ENCODE measurements around the gene RBM42. TPM values are rescaled to one million over a fixed set of nuclear protein-coding genes. Genes with fewer than 3 reads are reported as not detected.

The RBM42 gene
- total RNA-seq, 4 donors from 2014 or later: 35.0 to 41.7 (median 39.6) TPM

GRCh38 chr19:35643255-35644205 lies 14.7 kb downstream of the RBM42 start:
- no peak for TF ChIP-seq CTCF (IDR thresholded peaks at IDR 0.05)
- DNase-seq (ENCODE audit: low spot score): peak; percentile 55
- peak; percentile 48 for ATAC-seq (ENCODE audit: low FRiP score)

GRCh38 chr19:35644206-35644986 lies 15.6 kb downstream of the RBM42 start:
- TF ChIP-seq CTCF (IDR thresholded peaks at IDR 0.05): no peak
- ATAC-seq (ENCODE audit: low FRiP score) (peak; percentile 93), DNase-seq (ENCODE audit: low spot score) (peak; percentile 73)

GRCh38 chr19:35644987-35645679 lies 16.3 kb downstream of the RBM42 start:
- TF ChIP-seq CTCF (IDR thresholded peaks at IDR 0.05): no peak
- peak; percentile 27 for ATAC-seq (ENCODE audit: low FRiP score)
- DNase-seq (ENCODE audit: low spot score): peak; percentile 79

GRCh38 chr19:35645680-35646511 lies 17.1 kb downstream of the RBM42 start:
- DNase-seq (ENCODE audit: low spot score) (no peak), ATAC-seq (ENCODE audit: low FRiP score) (no peak)
- no peak for TF ChIP-seq CTCF (IDR thresholded peaks at IDR 0.05)

GRCh38 chr19:35648017-35648961 lies 19.5 kb downstream of the RBM42 start, which contains the start of gene COX6B1:
Gene COX6B1, plus strand, starts transcription at chr19:35648323. Its CDS starts 2,921 bp downstream, at chr19:35651244.
- peak; percentile 78 for ATAC-seq (ENCODE audit: low FRiP score)
- DNase-seq (ENCODE audit: low spot score): peak; percentile 65
- TF ChIP-seq CTCF (IDR thresholded peaks at IDR 0.05): no peak
